SK-N-SH (cell line): ENCODE measurements around the gene SPTBN1. TPM values are rescaled to one million over a fixed set of nuclear protein-coding genes. Genes with fewer than 3 reads are reported as not detected.

Experiments
- CTCF ChIA-PET: fragments of 300-600, 350-600 bp; formaldehyde crosslinking; extraction: SDS; loops from one replicate; lab custom pipeline; 2021; lab: Yijun Ruan, JAX
- POLR2A ChIA-PET: fragments of 350-600 bp; sonication (Branson Sonifier 250); formaldehyde crosslinking; extraction: SDS; loops from one replicate; lab custom pipeline; 2020; ENCODE audit warnings: antibody characterized with exemption, inconsistent platforms; lab: Yijun Ruan, JAX
- DNase-seq: peaks from one replicate; pipeline ENCODE4 v3.0.0; 2012
- H2AFZ ChIP-seq: fragments of 200-600 bp; sonication (generic); 2 replicates; pipeline ENCODE4 v1.8.1; 2016; ENCODE audit warnings: antibody characterized with exemption, mild to moderate bottlenecking, low read depth
- H3F3A ChIP-seq: fragments of 200-600 bp; sonication (generic); replicated peaks from 2 replicates; pipeline ENCODE3; 2016; ENCODE audit warnings: antibody characterized with exemption, mild to moderate bottlenecking; ENCODE audit not compliant: insufficient read depth
- H3K27ac ChIP-seq, 2 experiments: fragments of 200-500 bp in 1 of 2; fragments of 200-600 bp in 1 of 2; sonication (Bioruptor generic) in 1 of 2; sonication (generic), shearing (Covaris generic) in 1 of 2; 2 replicates each; pipeline versions ENCODE4 v1.5.1 to v1.6.1; 2014 to 2016; ENCODE audit warnings: low read depth in 2 of 2, inconsistent platforms in 1 of 2, low read length in 1 of 2, mild to moderate bottlenecking in 1 of 2, mixed read lengths in 1 of 2
- H3K27me3 ChIP-seq: fragments of 200-600 bp; sonication (generic), shearing (Covaris generic); 2 replicates; pipeline ENCODE4 v1.6.1; 2016; ENCODE audit warnings: mixed run types; ENCODE audit not compliant: insufficient read depth
- H3K36me3 ChIP-seq, 2 experiments: fragments of 200-500 bp in 1 of 2; fragments of 200-600 bp in 1 of 2; sonication (Bioruptor generic) in 1 of 2; sonication (generic) in 1 of 2; replicated peaks in 1 of 2; 2 replicates each; pipeline versions ENCODE3 to v1.5.1; 2014 to 2016; ENCODE audit warnings: low read length in 1 of 2, mild to moderate bottlenecking in 1 of 2; ENCODE audit not compliant: insufficient read depth in 2 of 2, control insufficient read depth in 1 of 2
- H3K4me1 ChIP-seq, 2 experiments: fragments of 200-500 bp in 1 of 2; fragments of 200-600 bp in 1 of 2; sonication (Bioruptor generic) in 1 of 2; sonication (generic), shearing (Covaris generic) in 1 of 2; 2 replicates each; pipeline versions ENCODE4 v1.5.1 to v1.6.1; 2014 to 2016; ENCODE audit warnings: low read depth in 1 of 2, low read length in 1 of 2, mixed run types in 1 of 2; ENCODE audit not compliant: insufficient read depth in 2 of 2, control insufficient read depth in 1 of 2
- H3K4me2 ChIP-seq: fragments of 200-600 bp; sonication (generic), shearing (Covaris generic); 2 replicates; pipeline ENCODE4 v1.6.1; 2017; ENCODE audit warnings: mixed run types
- H3K4me3 ChIP-seq, 2 experiments: fragments of 200-500 bp in 1 of 2; fragments of 200-600 bp in 1 of 2; sonication (Bioruptor generic) in 1 of 2; sonication (generic), shearing (Covaris generic) in 1 of 2; 2 replicates each; pipeline versions ENCODE4 v1.5.1 to v1.8.1; 2014 to 2016; ENCODE audit warnings: low read depth in 2 of 2, inconsistent platforms in 1 of 2, low read length in 1 of 2, mild to moderate bottlenecking in 1 of 2, mixed read lengths in 1 of 2, moderate library complexity in 1 of 2
- H3K79me2 ChIP-seq: fragments of 200-600 bp; sonication (generic); 2 replicates; pipeline ENCODE4 v1.8.1; 2017; ENCODE audit warnings: mild to moderate bottlenecking; ENCODE audit not compliant: insufficient read depth
- H3K9ac ChIP-seq: fragments of 200-600 bp; sonication (generic); 2 replicates; pipeline ENCODE4 v1.6.1; 2017; ENCODE audit warnings: mixed run types
- H3K9me2 ChIP-seq: fragments of 200-600 bp; sonication (generic); 2 replicates; pipeline ENCODE4 v1.6.1; 2017; ENCODE audit warnings: mixed run types
- H3K9me3 ChIP-seq: fragments of 200-600 bp; sonication (generic); 2 replicates; pipeline ENCODE4 v1.6.1; 2017; ENCODE audit warnings: mixed run types, mild to moderate bottlenecking, moderate library complexity
- H4K20me1 ChIP-seq: fragments of 200-600 bp; sonication (generic); 2 replicates; pipeline ENCODE4 v1.6.1; 2017; ENCODE audit warnings: mild to moderate bottlenecking, mixed run types; ENCODE audit not compliant: insufficient read depth
- CHD2 ChIP-seq: fragments of 150-350 bp; IDR thresholded peaks from 2 replicates; pipeline ENCODE4 v1.6.1; 2018; ENCODE audit warnings: low read length; ENCODE audit not compliant: partially characterized antibody
- EZH2phosphoT487 ChIP-seq: fragments of 200-600 bp; sonication (generic); IDR thresholded peaks from 2 replicates; pipeline ENCODE4 v1.6.1; 2017; ENCODE audit warnings: low read depth, mixed run types, mild to moderate bottlenecking, antibody characterized with exemption, moderate library complexity, borderline replicate concordance
- FOXJ3 ChIP-seq: sonication (generic); formaldehyde crosslinking; IDR thresholded peaks from 2 replicates; pipeline ENCODE4 v1.5.1; 2020; ENCODE audit warnings: mild to moderate bottlenecking, missing genetic modification reagents
- FOXM1 ChIP-seq: IDR thresholded peaks from 2 replicates; pipeline ENCODE4 v1.4.0; 2012; ENCODE audit warnings: low read depth, mild to moderate bottlenecking
- GABPA ChIP-seq: IDR thresholded peaks from 2 replicates; pipeline ENCODE4 v1.4.0; 2012; ENCODE audit warnings: low read depth, mild to moderate bottlenecking
- JUND ChIP-seq: IDR thresholded peaks from 2 replicates; pipeline ENCODE4 v1.4.0; 2012
- MEF2A ChIP-seq: IDR thresholded peaks from 2 replicates; pipeline ENCODE4 v1.4.0; 2012; ENCODE audit warnings: low read depth, borderline replicate concordance
- MXI1 ChIP-seq: IDR thresholded peaks from 2 replicates; pipeline ENCODE4 v1.6.1; 2012; ENCODE audit warnings: mild to moderate bottlenecking, low read depth, low read length, improper control_type of control experiment
- POLR2AphosphoS5 ChIP-seq: IDR thresholded peaks from 2 replicates; pipeline ENCODE4 v1.6.1; 2012; ENCODE audit warnings: low read depth, low read length
- REST ChIP-seq: IDR thresholded peaks from 2 replicates; pipeline ENCODE4 v1.6.1; 2012; ENCODE audit warnings: mild to moderate bottlenecking, low read depth, low read length, moderate library complexity
- TEAD4 ChIP-seq: IDR thresholded peaks from 2 replicates; pipeline ENCODE4 v1.4.0; 2012; ENCODE audit warnings: mild to moderate bottlenecking, borderline replicate concordance; ENCODE audit not compliant: insufficient read depth
- USF1 ChIP-seq: IDR thresholded peaks from 2 replicates; pipeline ENCODE4 v1.4.0; 2012; ENCODE audit warnings: low read depth, borderline replicate concordance
- ZBTB33 ChIP-seq: IDR thresholded peaks from 2 replicates; pipeline ENCODE4 v1.4.0; 2012; ENCODE audit warnings: low read depth, borderline replicate concordance
- WGBS: methylation state at CpG from one replicate; pipeline ENCODE4 v1.1.6; 2017; ENCODE audit warnings: low lambda C conversion rate; 5-methylcytosine and 5-hydroxymethylcytosine counted together
- polyA plus RNA-seq, 3 experiments: library from polyadenylated mRNA; depleted of rRNA; stranded (reverse); fragments of >200 nt; gene quantifications; 2 replicates each; pipeline ENCODE4 v1.2.3, GENCODE V29; 2012

The SPTBN1 gene
- polyA plus RNA-seq, 1 of the 3 experiments (the other 2 are of a cell fraction), result 29.1 TPM

- ChIA-PET POLR2A (interaction anchor here (1.1 kb wide), 1 partner anchor 11 kb away, joined by 3 read pairs; no protein-coding TSS in a partner anchor), CTCF (no interaction called here)
- TF ChIP-seq CHD2 (no peak), FOXJ3 (CRISPR knock-in tag) (no peak), ZBTB33 (no peak), TEAD4 (no peak)
- Histone ChIP-seq H3K9me3 (no peaks in the 10 kb centered on the region), H3K9me2 (no peaks in the 10 kb centered on the region), H3F3A (peaks cover 33% of the 10 kb centered on the region), H3K4me1 (peaks cover 41 to 50% of the 10 kb centered on the region in 2 experiments), H4K20me1 (peaks cover 16% of the 10 kb centered on the region), H3K4me3 (no peak overlapping the region), H3K27ac (no peak overlapping the region), H3K27me3 (no peaks in the 10 kb centered on the region), H3K9ac (no peak overlapping the region), H3K36me3 (peaks cover 0 to 11% of the 10 kb centered on the region in 2 experiments), H3K4me2 (no peak overlapping the region), H2AFZ (no peak overlapping the region), H3K79me2 (peaks cover 98% of the 10 kb centered on the region)
- no peak for DNase-seq
- 85% methylated on average over 5 of the region's 5 CpGs for WGBS
These were observed 112.8 kb downstream of the SPTBN1 start for GRCh38 chr2:54568876-54569321.

- peaks cover 98% of the 10 kb centered on the region for H3K79me2 ChIP-seq
- no peak overlapping the region for H3K9ac ChIP-seq
- 97% methylated on average over 3 of the region's 3 CpGs for WGBS
- no peak overlapping the region for H3K4me3 ChIP-seq
- no peak for DNase-seq
- no peak overlapping the region for H2AFZ ChIP-seq
- H3F3A ChIP-seq, result peaks cover 36% of the 10 kb centered on the region
- H3K27me3 ChIP-seq, result no peaks in the 10 kb centered on the region
- TF ChIP-seq FOXM1 (no peak), MXI1 (no peak), JUND (no peak)
- ChIA-PET POLR2A (interaction anchor here (1.1 kb wide), 1 partner anchor 12 kb away, joined by 3 read pairs; no protein-coding TSS in a partner anchor), CTCF (interaction anchor here (1.7 kb wide), 1 partner anchor 11 kb away, joined by 5 read pairs; no protein-coding TSS in a partner anchor)
- no peak overlapping the region for H3K4me2 ChIP-seq
- H3K36me3 ChIP-seq, result peaks cover 2 to 11% of the 10 kb centered on the region in 2 experiments
- H3K4me1 ChIP-seq, result peaks cover 43 to 59% of the 10 kb centered on the region in 2 experiments
- no peaks in the 10 kb centered on the region for H3K9me3 ChIP-seq
- no peaks in the 10 kb centered on the region for H3K9me2 ChIP-seq
- H4K20me1 ChIP-seq, result peaks cover 25% of the 10 kb centered on the region
- H3K27ac ChIP-seq, result peak overlapping the region; percentile 16 to 87
These were observed 113.7 kb downstream of the SPTBN1 start for GRCh38 chr2:54569745-54570301.

- no peaks in the 10 kb centered on the region for H3K27me3 ChIP-seq
- POLR2A ChIA-PET, result interaction anchor here (1.0 kb wide), 1 partner anchor 10 kb away, joined by 3 read pairs; no protein-coding TSS in a partner anchor
- CTCF ChIA-PET, result interaction anchor here (1.1 to 1.7 kb wide), 2 partner anchors 11 to 135 kb away, joined by 3 to 5 read pairs; no protein-coding TSS in a partner anchor
- peak overlapping the region; percentile 56 to 87 for H3K27ac ChIP-seq
- peaks cover 98% of the 10 kb centered on the region for H3K79me2 ChIP-seq
- WGBS, result 87% methylated on average over 5 of the region's 5 CpGs
- H3K4me3 ChIP-seq, result no peak overlapping the region
- H3K4me2 ChIP-seq, result peak overlapping the region; percentile 72; the same call in 1 of the 2 replicates
- peaks cover 28% of the 10 kb centered on the region for H4K20me1 ChIP-seq
- H3K4me1 ChIP-seq, result peaks cover 41 to 59% of the 10 kb centered on the region in 2 experiments
- no peaks in the 10 kb centered on the region for H3K9me3 ChIP-seq
- no peak overlapping the region for H2AFZ ChIP-seq
- no peak for DNase-seq
- peaks cover 5 to 11% of the 10 kb centered on the region in 2 experiments for H3K36me3 ChIP-seq
- H3K9ac ChIP-seq, result peak overlapping the region; percentile 3; the same call in 1 of the 2 replicates
- no peaks in the 10 kb centered on the region for H3K9me2 ChIP-seq
- H3F3A ChIP-seq, result peaks cover 36% of the 10 kb centered on the region
- TF ChIP-seq POLR2AphosphoS5 (no peak), MEF2A (no peak), REST (no peak), GABPA (no peak), MXI1 (no peak), EZH2phosphoT487 (no peak), USF1 (no peak), TEAD4 (no peak), FOXM1 (no peak)
These were observed 114.3 kb downstream of the SPTBN1 start for GRCh38 chr2:54570321-54570855.
